Ishikawa (cell line): Measurements from ENCODE around the gene TENT5C.

Experiments
- CEBPB ChIP-seq: IDR thresholded peaks from 2 replicates; pipeline ENCODE4 v1.6.1; 2012
- CREB1 ChIP-seq: IDR thresholded peaks from 2 replicates; pipeline ENCODE4 v1.6.1; 2012; ENCODE audit warnings: low read depth
- EGR1 ChIP-seq: IDR thresholded peaks from 2 replicates; pipeline ENCODE4 v1.6.1; 2012
- EP300 ChIP-seq: IDR thresholded peaks from 2 replicates; pipeline ENCODE4 v1.6.1; 2012; ENCODE audit warnings: borderline replicate concordance
- FOXM1 ChIP-seq: IDR thresholded peaks from 2 replicates; pipeline ENCODE4 v1.6.1; 2012; ENCODE audit warnings: low read depth, borderline replicate concordance
- NFIC ChIP-seq: IDR thresholded peaks from 2 replicates; pipeline ENCODE4 v1.6.1; 2012
- RAD21 ChIP-seq: IDR thresholded peaks from 2 replicates; pipeline ENCODE4 v1.6.1; 2012; ENCODE audit warnings: low read depth
- TAF1 ChIP-seq: IDR thresholded peaks from 2 replicates; pipeline ENCODE4 v1.6.1; 2012; ENCODE audit warnings: low read depth, mild to moderate bottlenecking
- TCF12 ChIP-seq: IDR thresholded peaks from 2 replicates; pipeline ENCODE4 v1.6.1; 2012; ENCODE audit warnings: low read depth
- TEAD4 ChIP-seq: IDR thresholded peaks from 2 replicates; pipeline ENCODE4 v1.6.1; 2012
- YY1 ChIP-seq: IDR thresholded peaks from 2 replicates; pipeline ENCODE4 v1.6.1; 2012; ENCODE audit warnings: low read depth
- ZBTB7A ChIP-seq: IDR thresholded peaks from 2 replicates; pipeline ENCODE4 v1.6.1; 2012; ENCODE audit warnings: low read depth
- TF ChIP-seq, protein P1 (sequence below): IDR thresholded peaks from 2 replicates; pipeline ENCODE4 v1.6.1; 2012
- TF ChIP-seq, protein P2 (sequence below): IDR thresholded peaks from 2 replicates; pipeline ENCODE4 v1.6.1; 2012; ENCODE audit warnings: low read depth, mild to moderate bottlenecking
- TF ChIP-seq, protein P3 (sequence below): IDR thresholded peaks from 2 replicates; pipeline ENCODE4 v1.6.1; 2012

Gene TENT5C

DNA sequence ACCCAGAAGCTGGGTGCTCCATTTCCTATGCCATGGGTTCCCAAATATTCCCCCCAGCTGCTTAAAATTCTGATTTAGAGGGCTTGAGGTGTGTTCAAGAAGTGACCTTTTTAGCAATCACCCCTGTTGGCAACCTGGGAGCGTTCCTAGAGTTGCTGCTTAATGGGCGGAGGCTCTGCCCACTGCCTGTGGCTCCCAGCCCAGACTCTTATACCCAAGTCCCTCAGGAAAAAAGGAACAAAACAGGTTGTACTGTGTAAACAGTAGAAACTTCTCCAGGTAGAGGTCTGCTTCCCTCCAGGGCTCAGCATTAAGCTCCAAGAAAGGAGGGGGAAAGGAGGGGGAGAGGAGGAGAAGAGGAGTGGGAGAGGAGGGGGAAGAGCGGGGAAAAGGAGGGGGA is 14.6 kb upstream of the TENT5C start:
- no peak for TF ChIP-seq TEAD4
- TF ChIP-seq TCF12 = no peak
- TF ChIP-seq, protein P1, sequence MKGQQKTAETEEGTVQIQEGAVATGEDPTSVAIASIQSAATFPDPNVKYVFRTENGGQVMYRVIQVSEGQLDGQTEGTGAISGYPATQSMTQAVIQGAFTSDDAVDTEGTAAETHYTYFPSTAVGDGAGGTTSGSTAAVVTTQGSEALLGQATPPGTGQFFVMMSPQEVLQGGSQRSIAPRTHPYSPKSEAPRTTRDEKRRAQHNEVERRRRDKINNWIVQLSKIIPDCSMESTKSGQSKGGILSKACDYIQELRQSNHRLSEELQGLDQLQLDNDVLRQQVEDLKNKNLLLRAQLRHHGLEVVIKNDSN = no peak
- no peak for TF ChIP-seq EGR1
- no peak for TF ChIP-seq CEBPB
- TF ChIP-seq TAF1 = no peak
- no peak for TF ChIP-seq EP300
- no peak for TF ChIP-seq YY1
- TF ChIP-seq CREB1 = no peak
- TF ChIP-seq, protein P2, sequence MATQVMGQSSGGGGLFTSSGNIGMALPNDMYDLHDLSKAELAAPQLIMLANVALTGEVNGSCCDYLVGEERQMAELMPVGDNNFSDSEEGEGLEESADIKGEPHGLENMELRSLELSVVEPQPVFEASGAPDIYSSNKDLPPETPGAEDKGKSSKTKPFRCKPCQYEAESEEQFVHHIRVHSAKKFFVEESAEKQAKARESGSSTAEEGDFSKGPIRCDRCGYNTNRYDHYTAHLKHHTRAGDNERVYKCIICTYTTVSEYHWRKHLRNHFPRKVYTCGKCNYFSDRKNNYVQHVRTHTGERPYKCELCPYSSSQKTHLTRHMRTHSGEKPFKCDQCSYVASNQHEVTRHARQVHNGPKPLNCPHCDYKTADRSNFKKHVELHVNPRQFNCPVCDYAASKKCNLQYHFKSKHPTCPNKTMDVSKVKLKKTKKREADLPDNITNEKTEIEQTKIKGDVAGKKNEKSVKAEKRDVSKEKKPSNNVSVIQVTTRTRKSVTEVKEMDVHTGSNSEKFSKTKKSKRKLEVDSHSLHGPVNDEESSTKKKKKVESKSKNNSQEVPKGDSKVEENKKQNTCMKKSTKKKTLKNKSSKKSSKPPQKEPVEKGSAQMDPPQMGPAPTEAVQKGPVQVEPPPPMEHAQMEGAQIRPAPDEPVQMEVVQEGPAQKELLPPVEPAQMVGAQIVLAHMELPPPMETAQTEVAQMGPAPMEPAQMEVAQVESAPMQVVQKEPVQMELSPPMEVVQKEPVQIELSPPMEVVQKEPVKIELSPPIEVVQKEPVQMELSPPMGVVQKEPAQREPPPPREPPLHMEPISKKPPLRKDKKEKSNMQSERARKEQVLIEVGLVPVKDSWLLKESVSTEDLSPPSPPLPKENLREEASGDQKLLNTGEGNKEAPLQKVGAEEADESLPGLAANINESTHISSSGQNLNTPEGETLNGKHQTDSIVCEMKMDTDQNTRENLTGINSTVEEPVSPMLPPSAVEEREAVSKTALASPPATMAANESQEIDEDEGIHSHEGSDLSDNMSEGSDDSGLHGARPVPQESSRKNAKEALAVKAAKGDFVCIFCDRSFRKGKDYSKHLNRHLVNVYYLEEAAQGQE = no peak
- TF ChIP-seq ZBTB7A = no peak

DNA sequence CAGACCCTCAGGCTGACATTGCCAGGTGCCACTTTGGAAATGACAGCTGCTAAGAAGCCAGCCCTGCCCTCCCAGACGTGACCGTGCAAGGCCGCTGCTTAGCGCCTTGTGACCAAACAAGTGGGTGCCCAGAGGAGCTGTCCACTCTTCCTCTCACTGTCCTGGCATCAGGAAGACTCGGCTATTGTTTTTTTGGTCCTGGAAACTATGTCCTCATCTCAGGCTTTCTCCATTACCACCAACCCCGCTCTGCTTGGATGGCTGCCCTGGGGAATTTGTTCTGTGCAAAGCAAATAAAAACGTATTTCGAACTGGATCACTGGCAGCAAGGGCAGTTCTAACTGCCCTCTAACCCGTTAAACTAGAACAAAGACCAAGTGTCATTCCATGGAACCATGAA is 13.7 kb upstream of the TENT5C start:
- TF ChIP-seq, protein P2 = peak; percentile 41; the same call in 1 of the 2 replicates
- TF ChIP-seq EGR1 (no peak), TAF1 (no peak), FOXM1 (no peak), YY1 (no peak)

DNA sequence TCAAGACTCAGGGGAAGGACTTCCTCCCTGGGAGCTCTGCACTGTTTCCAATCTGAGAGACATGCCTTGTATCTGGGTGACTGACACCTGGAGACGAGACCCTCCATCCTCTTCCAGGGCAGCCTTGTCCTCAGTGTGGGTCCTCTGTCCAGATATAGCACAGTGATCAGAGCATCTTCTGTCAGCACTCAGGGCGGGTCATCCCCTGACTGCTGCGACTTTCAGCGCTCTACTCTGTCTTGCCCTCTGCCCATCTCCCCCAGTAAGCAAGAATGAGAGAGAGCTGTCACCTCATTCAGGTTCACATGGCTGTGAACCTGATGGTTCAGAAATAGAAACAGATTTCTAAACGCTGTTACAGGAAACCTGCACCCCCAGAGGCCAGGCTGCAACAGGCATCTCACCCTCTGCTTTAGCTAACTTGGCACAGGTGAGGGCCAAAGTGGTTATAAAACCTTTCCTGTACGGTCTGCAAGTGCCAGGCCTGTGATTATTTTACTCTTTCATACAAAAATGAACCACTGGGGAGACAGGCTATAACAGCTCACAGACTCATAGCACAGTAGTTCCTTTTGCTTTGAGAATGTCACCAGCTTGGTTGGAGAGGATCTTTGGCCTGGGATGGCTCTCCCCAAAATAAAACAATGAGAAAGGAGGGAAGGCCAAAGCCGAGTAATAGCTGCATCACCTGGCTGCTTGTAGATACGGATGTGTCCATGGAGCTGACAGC is 11.4 kb upstream of the TENT5C start:
- no peak for TF ChIP-seq ZBTB7A
- TF ChIP-seq CEBPB = no peak
- no peak for TF ChIP-seq TCF12
- TF ChIP-seq, protein P2 = no peak
- TF ChIP-seq YY1 = no peak

DNA sequence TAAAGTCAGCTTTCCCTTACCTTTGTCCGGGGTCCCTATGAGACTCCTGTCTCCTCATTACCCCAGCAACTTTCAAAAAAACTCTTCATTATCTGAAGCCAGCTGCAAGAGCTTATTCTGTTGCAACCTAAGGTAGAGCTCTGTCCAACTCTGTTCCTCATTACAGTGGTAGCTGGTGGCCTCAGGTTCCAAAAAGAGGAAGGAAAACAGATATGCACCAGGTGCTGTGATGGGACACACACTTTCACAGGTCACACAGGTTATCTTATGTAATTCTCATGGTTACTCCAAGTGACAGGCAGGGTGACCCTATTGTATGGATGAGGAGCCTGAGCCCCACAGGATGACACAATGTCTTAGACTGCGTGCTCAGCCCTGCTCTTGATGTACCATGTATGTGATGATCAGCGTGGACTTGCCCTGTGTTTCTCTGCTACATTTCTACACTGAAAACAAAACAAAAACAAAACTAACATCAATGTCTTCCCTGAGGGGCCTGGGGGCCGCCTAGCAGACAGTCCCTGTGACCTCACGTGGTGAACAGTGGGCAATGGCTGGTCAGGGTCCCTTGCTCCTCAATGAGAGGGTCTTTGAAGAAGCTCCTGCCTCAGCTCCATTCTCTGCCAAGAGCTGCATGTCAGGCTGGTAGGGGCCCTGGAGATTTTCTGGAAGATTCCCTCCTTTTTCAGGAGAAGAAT is 9.7 kb upstream of the TENT5C start:
- TF ChIP-seq CREB1 (no peak), TEAD4 (no peak), EGR1 (no peak), ZBTB7A (no peak), RAD21 (no peak), EP300 (no peak), CEBPB (no peak), TAF1 (no peak), YY1 (no peak), TCF12 (no peak), FOXM1 (no peak), NFIC (no peak)
- TF ChIP-seq, protein P3, sequence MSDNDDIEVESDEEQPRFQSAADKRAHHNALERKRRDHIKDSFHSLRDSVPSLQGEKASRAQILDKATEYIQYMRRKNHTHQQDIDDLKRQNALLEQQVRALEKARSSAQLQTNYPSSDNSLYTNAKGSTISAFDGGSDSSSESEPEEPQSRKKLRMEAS = no peak
- TF ChIP-seq, protein P2 = no peak
- TF ChIP-seq, protein P1 = no peak
